Measurements from ENCODE around the gene TRAF3IP1.

- no peak for TF ChIP-seq PPARA (CRISPR knock-in tag; IDR thresholded peaks at IDR 0.05; ENCODE audit: borderline replicate concordance)
- no peak for TF ChIP-seq ARNTL (CRISPR knock-in tag; IDR thresholded peaks at IDR 0.05; ENCODE audit: borderline replicate concordance, low read depth)
- TF ChIP-seq ZNF70 (CRISPR knock-in tag; IDR thresholded peaks at IDR 0.05): no peak
These were observed 48.2 kb upstream of the TRAF3IP1 start for GRCh38 chr2:238272156-238272555.
